ENCODE measurements around the gene LRRC45. TPM values are rescaled to one million over a fixed set of nuclear protein-coding genes. Genes with fewer than 3 reads are reported as not detected.
"Not testable (repeated sequence)": the region's sequence is repeated elsewhere in the genome, so short reads cannot be mapped to it uniquely, and the experiment has no call there.

The LRRC45 gene
- total RNA-seq, 1 experiment from 2014 or later: 25.1 TPM

DNA sequence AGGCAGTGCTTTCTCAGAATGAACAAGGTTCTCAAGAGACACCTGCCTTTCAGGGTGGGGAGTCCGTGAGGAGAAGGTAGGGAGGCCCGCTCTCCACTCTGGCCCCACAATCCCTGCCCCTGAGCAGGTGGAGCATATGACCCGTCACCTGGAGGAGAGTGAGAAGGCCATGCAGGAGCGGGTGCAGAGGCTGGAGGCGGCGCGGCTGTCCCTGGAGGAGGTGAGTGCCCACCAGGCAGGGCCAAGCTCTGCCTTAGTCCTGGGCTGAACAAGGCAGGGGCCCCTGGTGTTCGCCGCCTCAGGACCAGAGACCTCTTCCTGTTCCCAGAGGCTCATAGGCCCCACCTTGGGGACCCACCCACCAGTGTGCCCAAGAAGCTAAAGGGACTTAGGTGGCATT lies 5.9 kb downstream of the LRRC45 start:
- DNase-seq (ENCODE audit: low spot score): no peak
- in situ Hi-C loops (cut with HindIII; ENCODE audit: low sequenced_read_pairs): no loop called here

DNA sequence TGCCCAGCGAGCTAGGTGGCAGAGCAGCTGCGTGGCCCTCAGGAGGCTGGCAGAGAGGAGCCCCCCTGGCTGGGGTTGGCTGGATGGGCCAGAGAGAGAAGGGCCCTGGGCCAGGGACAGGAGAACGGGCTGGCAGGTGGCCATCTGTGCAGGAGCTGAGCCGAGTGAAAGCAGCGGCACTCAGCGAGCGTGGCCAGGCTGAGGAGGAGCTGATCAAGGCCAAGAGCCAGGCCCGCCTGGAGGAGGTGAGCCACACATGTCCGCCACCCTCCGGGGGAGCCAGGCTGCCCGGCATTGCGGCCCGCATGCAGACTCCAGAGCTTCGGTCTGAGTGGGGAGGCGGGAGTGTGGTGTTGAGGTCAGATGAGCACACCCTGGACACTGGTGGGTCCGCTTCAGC lies 6.3 kb downstream of the LRRC45 start:
- peak; percentile 89 for DNase-seq (ENCODE audit: low spot score)
- in situ Hi-C loops (cut with HindIII; ENCODE audit: low sequenced_read_pairs): no loop called here

DNA sequence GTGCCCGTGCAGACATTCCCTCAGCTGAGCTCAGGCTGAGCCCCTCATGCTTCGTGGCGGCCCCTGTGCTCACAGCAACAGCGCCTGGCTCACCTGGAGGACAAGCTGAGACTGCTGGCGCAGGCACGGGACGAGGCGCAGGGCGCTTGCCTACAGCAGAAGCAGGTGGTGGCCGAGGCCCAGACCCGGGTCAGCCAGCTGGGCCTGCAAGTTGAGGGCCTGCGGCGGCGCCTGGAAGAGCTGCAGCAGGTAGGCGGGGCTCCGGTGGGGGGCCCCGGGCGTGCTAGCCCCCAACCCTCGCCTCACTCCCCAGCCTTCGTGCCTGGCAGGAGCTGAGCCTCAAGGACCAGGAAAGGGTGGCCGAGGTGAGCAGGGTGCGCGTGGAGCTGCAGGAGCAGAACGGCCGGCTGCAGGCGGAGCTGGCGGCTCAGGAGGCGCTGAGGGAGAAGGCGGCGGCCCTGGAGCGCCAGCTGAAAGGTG lies 6.9 kb downstream of the LRRC45 start:
- in situ Hi-C loops (cut with HindIII; ENCODE audit: low sequenced_read_pairs): no loop called here

DNA sequence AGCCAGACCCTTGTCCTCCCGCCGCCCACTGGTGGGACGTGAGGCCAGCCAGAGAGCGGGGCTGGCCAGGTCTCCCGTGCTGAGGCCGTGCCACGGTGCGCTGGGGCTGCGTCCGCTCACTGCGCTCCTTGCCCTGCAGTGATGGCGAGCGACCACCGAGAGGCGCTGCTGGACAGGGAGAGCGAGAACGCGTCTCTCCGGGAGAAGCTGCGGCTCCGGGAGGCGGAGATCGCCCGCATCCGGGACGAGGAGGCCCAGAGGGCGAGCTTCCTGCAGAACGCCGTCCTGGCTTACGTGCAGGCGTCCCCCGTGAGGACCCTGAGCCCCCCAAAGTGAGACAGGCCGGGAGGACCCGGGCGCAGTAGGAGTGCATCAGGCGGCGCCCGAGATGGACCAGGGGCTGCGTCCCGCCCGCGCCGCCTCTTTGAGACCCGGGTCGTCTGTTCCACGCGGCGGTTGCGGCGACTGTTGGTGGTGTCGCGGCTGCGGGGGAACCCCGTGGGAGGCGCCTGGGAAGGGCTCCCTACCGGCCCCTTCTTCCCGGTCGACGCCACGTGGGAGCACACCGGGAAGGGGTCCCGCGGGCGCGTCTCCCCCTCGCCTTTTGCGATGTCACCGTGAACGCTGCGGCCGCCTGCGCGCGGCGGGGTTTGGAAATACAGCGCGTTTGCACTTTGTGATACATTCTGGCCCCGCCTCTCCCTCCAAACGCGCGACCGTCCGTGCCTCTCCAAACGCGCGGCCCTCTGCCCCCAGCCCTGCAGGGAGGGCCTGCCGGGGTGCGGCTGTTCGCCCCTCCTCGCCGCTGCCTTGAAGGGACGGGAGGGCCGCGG lies 7.6 kb downstream of the LRRC45 start:
- peak; percentile 83 for DNase-seq (ENCODE audit: low spot score)
- in situ Hi-C loops (cut with HindIII; ENCODE audit: low sequenced_read_pairs): no loop called here

More for the DNA sequence above, 6.9 kb downstream of the LRRC45 start:
- DNase-seq (ENCODE audit: low spot score): no peak

DNA sequence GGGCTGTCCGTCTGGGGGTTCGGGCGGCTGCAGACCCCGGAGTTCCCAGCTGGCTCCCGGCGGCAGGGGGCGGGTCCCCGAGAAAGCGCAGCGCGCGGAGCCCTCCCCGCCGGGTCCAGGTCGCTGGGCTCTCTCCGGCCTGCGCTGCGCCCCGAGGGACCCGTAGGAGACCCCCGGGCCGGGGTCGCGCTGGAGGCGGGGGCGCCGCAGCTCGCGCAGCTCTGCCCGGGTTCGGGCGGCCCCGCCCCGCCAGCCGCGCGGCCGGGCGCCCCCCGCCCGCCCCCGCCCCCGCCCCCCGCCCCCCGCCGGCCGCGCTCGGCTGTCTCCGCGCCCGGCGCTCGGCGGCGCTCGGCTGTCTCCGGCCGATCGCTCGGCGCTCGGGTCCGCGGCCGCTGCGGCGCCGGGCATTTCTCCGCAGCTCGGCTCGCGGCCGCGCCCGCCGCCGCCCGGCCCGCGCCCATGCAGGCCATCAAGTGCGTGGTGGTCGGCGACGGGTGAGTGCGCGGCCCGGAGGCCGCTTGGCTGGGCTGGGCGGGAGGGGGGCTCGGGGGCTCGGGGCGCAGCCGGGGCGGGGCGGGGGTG lies 8.3 kb downstream of the LRRC45 start, which contains the start of gene RAC3:
Gene RAC3 (plus strand): TSS at position 376 of the 582 bp plus-strand sequence. CDS start 84 bp downstream, at position 460.
- in situ Hi-C loops (cut with HindIII; ENCODE audit: low sequenced_read_pairs): no loop called here
- DNase-seq (ENCODE audit: low spot score): no peak

DNA sequence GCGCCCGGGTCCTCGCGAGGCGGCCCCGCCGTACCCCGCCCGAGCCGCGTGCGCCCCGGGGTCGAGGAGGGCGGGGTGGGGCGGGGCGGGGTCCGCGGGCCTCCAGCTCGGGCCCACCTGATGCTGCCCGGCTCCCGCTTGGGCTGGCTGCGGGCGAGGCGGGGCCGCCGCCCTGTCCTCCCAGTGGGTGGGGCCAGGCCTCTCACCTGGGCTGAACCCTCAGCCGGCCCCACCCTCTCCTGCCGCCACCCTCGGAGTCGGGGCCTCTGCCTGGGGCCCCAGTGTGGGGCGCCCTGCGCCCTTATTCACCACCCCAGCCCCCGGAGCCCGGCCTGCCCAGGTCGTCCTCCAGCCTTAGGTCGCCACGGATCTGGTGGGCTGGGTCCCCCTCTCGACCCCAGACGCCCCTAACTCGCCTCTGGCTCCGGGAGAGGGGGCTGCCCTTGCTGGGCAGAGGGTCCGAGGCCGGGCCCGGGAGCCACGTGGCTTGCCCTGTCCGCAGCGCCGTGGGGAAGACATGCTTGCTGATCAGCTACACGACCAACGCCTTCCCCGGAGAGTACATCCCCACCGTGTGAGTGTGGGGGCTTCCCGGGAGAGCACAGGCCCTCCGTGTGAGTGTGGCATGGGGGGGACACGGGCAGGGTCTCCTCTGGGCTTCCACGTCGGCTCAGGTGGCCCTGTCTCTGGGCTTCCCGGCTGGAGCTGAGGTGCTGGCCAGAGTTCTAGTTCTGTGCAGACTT lies 9.0 kb downstream of the LRRC45 start:
- DNase-seq (ENCODE audit: low spot score): no peak
- in situ Hi-C loops (cut with HindIII; ENCODE audit: low sequenced_read_pairs): no loop called here

DNA sequence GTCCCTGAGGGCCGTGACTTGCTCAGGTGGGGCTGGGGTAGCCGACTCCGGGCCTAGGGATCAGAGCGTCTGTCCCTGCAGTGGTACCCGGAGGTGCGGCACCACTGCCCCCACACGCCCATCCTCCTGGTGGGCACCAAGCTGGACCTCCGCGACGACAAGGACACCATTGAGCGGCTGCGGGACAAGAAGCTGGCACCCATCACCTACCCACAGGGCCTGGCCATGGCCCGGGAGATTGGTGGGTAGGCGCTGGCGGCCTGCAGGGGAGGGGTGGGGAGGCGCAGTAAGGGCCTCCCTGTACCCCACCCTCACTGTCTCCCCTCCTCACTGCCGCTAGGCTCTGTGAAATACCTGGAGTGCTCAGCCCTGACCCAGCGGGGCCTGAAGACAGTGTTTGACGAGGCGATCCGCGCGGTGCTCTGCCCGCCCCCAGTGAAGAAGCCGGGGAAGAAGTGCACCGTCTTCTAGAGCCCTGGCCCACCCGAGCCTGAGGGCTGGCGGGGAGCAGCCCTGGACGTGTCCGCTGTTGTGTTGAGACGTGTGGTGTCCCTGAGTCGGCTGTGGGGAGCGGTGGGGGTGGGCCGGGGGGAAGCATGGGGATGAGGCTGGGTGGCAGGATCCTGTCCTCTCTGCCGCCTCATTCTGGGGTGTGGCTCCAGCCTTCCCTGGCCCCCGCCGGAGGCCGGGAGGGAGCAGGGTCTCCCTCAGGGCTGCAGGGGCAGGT lies 10.4 kb downstream of the LRRC45 start:
- in situ Hi-C loops (cut with HindIII; ENCODE audit: low sequenced_read_pairs): no loop called here
- no peak for DNase-seq (ENCODE audit: low spot score)

DNA sequence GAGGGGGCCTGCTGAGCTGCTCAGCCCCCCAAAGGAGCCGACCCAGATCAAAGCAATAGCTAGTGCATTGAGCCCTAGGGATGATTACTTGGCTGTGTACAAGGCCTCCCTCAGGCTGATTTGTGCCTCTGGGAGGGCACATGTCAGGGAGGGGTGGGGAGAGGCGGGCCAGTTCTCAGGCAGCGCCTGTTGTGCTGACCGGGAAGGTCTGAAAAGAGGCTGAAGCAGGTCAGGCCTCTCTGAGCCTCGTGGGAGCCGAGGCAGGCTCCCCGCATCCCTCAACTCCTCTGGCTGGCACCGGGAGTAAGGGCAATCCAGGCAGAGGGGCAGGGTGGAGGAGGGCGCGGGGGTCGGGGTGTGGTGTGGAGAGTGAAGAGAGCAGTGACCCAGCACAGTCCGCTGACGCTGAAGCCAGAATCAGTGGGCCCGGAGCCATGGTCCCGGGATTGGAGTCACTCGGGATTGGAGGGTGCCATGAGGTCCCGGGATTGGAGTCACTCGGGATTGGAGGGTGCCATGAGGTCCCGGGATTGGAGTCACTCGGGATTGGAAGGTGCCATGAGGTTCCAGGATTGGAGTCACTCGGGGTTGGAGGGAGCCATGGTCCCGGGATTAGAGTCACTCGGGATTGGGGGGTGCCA lies 11.4 kb downstream of the LRRC45 start:
- no peak for DNase-seq (ENCODE audit: low spot score)
- in situ Hi-C loops (cut with HindIII; ENCODE audit: low sequenced_read_pairs): no loop called here

DNA sequence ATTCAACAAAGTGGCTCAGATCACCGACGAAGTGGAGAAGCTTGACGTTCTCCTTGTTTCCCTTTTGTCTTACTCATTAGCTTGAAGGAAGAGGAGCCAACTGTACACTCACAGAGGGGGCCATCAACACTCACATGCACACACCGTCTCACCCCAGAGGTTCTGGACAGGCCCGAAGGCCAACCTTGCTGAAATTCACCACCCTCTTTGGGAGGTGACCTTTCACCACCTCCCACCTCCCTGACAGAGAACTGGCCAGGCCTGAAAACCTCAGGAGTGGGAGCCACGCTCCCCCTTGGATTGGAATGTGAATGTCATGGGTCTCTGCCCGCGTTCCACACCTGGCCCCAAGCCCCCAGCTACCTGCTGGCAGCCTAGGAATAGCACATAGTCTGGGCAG lies 12.4 kb downstream of the LRRC45 start:
- DNase-seq (ENCODE audit: low spot score): no peak
- in situ Hi-C loops (cut with HindIII; ENCODE audit: low sequenced_read_pairs): no loop called here

DNA sequence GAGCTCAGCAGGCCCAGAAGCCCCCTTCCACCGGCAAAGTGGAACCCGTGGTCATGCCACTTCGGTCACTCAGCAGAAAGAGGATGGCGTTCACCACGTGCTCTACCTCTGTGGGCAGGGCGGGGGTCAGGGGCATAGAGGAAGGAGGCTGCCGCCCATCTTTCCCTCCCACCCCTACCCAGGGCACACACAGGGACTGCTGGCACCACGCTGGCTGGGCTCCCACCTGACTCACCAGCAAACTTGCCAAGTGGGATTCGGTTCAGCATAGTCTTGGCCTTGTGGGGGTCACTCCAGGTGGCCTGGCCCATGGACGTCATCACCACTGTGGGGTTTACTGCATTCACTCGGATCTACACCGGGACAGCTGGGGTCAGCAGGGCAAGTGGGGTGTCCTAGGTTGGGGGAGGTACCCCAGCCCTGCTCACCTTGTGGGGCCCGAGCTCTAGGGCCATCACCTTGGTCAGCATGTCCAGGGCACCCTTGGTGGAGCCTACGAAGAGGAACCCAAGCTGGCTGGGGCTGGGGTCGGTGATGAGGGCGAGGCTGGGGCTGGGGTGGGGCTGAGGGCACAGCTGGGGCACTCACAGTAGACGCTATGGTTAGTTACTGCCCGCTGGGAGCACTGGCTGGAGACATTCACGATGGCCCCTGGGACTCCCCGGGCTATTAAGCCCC lies 13.0 kb downstream of the LRRC45 start:
- DNase-seq (ENCODE audit: low spot score): no peak
- in situ Hi-C loops (cut with HindIII; ENCODE audit: low sequenced_read_pairs): no loop called here

DNA sequence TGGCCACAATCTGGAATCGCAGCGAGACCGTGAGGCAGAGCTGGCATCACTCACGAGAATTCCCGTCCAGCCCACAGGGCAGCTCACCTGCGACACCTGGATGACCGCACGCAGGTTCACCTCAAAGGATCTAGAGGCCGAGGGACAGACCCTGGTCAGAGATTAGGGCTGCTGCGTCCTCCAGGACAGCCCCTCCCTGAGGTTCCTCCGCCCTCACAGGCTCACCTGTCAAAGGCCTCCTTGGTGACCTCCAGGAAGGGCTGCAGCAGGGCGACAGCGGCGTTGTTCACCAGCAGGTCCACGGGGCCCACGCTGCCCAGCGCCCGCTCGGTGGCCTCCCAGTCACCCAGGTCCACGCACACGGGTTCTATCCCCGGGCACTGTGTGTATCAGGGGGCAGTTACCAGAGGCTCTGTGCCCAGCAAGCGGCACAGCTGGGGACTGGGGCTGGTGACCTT lies 13.6 kb downstream of the LRRC45 start:
- in situ Hi-C loops (cut with HindIII; ENCODE audit: low sequenced_read_pairs): no loop called here

DNA sequence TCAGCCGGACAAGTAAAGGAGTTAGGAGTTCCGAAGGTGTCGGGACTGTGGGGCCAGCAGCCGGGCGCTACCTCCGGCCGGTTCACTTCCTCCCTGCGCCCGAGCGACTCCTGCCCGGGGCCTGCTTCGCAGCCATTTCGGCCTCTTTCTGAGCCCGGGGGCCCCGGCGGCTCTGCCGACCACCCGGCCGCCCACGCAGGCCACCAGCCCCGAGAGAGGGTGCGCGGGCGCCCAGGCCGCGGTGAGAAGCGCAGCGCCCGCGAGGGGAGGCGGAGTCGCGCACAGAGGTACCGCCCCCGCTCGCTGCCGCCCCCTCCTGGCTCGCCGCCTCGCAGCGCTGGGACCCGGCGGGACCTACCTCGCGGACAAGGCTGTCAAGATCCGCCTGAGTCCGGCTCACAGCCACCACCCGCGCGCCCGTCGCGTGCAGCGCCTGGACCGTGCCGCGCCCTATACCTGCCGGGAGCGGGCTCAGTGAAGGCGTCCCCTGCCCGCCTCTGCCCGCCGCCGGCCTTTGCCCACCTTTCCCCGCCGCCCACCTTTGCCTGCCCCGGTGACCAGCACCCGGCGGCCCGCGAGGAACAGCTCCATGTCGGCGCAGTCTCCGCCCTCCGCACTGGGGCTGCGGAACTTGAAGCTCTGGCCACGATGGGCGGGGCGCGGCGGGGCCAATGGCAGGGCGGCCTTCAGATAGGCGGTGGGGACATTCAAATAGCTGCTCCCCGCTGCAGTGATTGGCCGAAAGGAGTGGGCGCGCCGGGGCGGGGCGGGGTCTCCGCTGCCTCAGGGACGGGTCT lies 14.2 kb downstream of the LRRC45 start, which contains the start of gene DCXR:
Gene DCXR (minus strand): TSS at position 606 of the 797 bp plus-strand sequence. CDS start 15 bp downstream, at position 591.
- peak; percentile 98 for DNase-seq (ENCODE audit: low spot score)
- in situ Hi-C loops (cut with HindIII; ENCODE audit: low sequenced_read_pairs): no loop called here

More for the DNA sequence above, 13.6 kb downstream of the LRRC45 start:
- DNase-seq (ENCODE audit: low spot score): no peak

DNA sequence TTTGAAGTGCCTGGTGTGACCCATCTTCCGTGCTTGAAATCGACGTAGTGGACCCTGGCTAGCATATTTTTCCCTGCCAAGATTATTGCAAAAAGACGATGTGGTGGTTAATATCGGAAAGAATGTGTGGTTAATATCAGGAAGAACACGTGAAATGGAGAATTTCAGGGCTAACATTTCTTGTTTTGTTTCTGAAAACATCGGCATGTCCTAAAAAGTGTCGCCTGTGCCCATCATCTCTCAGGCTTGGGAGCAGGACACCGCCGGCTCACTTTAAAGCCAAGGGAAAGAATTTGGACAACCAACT lies 14.7 kb downstream of the LRRC45 start:
- no peak for DNase-seq (ENCODE audit: low spot score)
- in situ Hi-C loops (cut with HindIII; ENCODE audit: low sequenced_read_pairs): no loop called here

DNA sequence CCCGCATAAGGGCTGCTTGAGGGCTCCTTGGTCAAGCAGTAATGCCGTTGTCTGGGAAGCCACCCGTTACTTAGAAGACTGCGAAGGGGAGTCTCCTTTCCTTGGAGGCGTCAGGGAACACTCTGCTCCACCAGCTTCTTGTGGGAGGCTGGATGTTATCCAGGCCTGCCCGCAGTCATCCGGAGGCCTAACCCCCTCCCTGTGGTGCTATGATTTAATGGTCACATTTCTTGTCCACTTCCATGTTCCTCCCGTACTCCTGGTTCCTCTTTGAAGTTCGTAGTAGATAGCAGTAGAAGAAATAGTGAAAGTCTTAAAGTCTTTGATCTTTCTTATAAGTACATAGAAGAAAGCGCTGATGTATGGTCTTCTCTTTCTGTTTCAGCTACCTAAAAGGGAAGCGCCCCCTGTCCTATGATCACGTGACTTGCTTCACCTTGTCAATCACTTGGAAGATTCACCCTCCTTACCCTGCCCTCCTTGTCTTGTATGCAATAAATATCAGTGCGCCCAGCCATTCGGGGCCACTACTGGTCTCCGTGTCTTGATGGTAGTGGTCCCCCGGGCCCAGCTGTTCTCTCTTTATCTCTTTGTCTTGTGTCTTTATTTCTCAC lies 15.8 kb downstream of the LRRC45 start:
- in situ Hi-C loops (cut with HindIII; ENCODE audit: low sequenced_read_pairs): not testable (repeated sequence)

DNA sequence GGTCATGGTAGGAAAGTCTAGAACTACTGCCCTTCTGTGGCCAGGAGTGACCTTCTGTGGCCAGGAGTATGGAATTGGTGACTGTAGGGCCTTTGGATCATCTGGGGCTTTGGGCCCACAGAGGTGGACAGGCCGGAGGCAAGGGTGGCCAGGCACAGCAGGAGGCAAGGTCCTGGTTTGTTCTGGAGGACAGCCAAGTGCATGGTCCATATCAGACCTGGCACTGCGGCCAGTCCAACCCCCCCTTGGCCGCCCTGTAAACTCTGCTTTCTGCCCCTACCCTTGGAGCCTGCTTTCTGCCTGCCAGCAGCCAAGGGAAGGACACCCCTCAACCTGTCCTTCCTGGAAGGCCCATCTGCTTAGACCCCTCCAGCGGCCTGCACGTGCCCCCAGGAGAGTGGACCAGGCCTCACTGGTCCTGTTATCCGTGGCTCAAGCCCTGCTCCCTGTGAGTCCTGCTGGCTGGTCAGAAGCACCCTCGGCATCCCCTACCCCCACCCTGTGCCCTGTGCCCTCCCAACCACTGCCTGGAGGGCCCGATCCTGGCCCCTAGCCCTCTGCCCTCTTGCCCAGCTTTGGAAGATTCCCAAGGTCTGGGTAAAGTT lies 16.7 kb downstream of the LRRC45 start:
- DNase-seq (ENCODE audit: low spot score): no peak
- in situ Hi-C loops (cut with HindIII; ENCODE audit: low sequenced_read_pairs): no loop called here

More for the DNA sequence above, 15.8 kb downstream of the LRRC45 start:
- DNase-seq (ENCODE audit: low spot score): not testable (repeated sequence)

DNA sequence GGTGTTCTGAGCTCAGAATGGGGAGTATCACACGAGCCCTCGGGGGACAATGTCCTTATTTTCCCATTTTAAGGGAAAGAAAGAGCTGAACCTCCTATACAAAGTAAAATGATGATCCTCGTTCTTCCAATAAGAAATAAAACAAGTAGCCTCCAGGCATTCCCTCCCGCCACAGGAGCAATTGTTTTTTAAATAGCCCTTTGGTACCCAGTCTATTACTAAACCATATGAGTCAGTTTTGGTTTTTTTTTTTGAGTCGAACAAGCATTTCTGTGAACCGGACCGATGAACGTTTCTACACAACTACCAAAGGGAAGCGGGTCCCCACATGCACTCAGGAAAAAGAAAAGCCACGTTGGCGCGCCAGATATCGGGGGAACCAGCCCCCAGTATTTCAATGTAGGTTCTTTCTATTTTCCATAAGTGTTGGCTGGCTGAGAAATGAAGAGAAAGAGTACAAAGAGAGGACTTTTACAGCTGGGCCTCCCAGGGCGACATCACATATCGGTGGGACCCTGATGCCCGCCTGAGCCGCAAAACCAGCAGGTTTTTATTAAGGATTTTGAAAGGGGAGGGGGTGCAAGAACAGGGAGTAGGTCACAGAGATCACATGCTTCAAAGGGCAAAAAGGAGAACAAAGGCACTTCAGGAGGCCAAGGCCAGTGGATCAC lies 18.2 kb downstream of the LRRC45 start:
- DNase-seq (ENCODE audit: low spot score): no peak
- in situ Hi-C loops (cut with HindIII; ENCODE audit: low sequenced_read_pairs): no loop called here
